ENCODE measurements around the gene FAM237B. TPM values are rescaled to one million over a fixed set of nuclear protein-coding genes. Genes with fewer than 3 reads are reported as not detected.

The FAM237B gene
- total and polyA plus RNA-seq, 2 of the 4 experiments (the other 2 are of a cell fraction), result not detected

DNA sequence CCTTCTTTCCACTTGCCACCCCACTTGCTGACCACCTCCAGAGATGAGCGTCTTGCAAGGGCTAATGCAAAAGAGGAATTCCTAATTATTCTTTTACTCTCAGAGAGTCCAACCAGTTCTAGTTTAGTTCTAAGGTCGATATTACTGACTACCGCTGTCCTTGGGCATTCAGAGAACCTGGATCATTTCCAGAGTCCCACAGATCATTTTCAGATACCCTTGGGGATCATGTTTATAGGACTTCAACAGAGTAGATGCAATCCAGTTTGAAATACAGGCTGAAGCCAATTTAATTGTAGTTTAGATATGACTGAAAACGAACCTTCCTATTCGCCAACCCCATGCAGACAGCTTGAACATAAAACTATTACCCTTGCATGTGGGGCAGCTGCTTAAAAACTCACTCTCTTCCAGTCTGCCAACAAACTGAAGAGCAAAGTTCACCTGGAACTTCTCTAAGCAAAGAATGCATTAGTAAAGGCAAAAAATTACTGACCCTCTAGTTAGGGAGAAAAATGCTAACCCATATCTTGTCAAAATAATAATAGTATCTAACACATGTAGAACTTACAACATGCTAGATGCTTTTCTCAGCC is 53.7 kb downstream of the FAM237B start:
- Histone ChIP-seq H4K8ac (ENCODE audit: low read depth in 2 of 2, low read length in 2 of 2) (no peak overlapping the region), H3K4me2 (ENCODE audit: low read depth, low read length) (no peak overlapping the region), H3K9me1 (ENCODE audit: insufficient read depth, low read length) (no peaks in the 10 kb centered on the region), H3K4me3 (ENCODE audit: insufficient read depth, low read depth, low read length) (no peak overlapping the region), H2AK9ac (replicated peaks; ENCODE audit: low read depth, low read length, poor library complexity) (no peak overlapping the region), H4K91ac (ENCODE audit: insufficient read depth, low read depth, low read length) (no peak overlapping the region), H4K20me1 (ENCODE audit: insufficient read depth, low read length) (no peaks in the 10 kb centered on the region), H3K9me3 (ENCODE audit: control insufficient read depth, insufficient read depth, low read length) (no peaks in the 10 kb centered on the region), H4K5ac (ENCODE audit: low read depth, low read length) (no peak overlapping the region), H3K9ac (ENCODE audit: low read depth, low read length) (no peak overlapping the region), H3K56ac (ENCODE audit: extremely low read depth, insufficient read depth, low read length) (no peak overlapping the region), H3K4me1 (ENCODE audit: control insufficient read depth, insufficient read depth, low read length) (no peaks in the 10 kb centered on the region), H3K79me1 (ENCODE audit: low read depth in 1 of 2, low read length in 2 of 2) (no peaks in the 10 kb centered on the region), H3K27ac (ENCODE audit: insufficient read depth, low read length) (no peak overlapping the region), H3K36me3 (ENCODE audit: control insufficient read depth, insufficient read depth, low read length) (no peaks in the 10 kb centered on the region), H2AFZ (replicated peaks; ENCODE audit: low read length, poor library complexity) (no peak overlapping the region), H3K27me3 (ENCODE audit: control insufficient read depth, insufficient read depth, low read length) (no peaks in the 10 kb centered on the region), H2BK120ac (ENCODE audit: low read depth, low read length) (no peak overlapping the region), H3K14ac (replicated peaks; ENCODE audit: low read depth, low read length) (no peak overlapping the region), H2BK5ac (ENCODE audit: low read depth, low read length, poor library complexity, severe bottlenecking) (no peak overlapping the region), H2BK20ac (ENCODE audit: low read depth, low read length) (no peak overlapping the region), H3K18ac (ENCODE audit: low read depth, low read length) (no peak overlapping the region), H2AK5ac (ENCODE audit: low read depth, low read length) (no peak overlapping the region), H3K4ac (ENCODE audit: low read depth, low read length) (no peak overlapping the region), H2BK15ac (ENCODE audit: low read depth, low read length) (no peak overlapping the region), H3K23ac (ENCODE audit: low read depth, low read length) (no peak overlapping the region)
- no peak for DNase-seq
- BruUV-seq (replicated peaks), result no TSS peak
- ChIA-PET POLR2A (ENCODE audit: unreplicated experiment) (no interaction called here), CTCF (interaction anchor here (1.3 kb wide), 1 partner anchor 114 kb away, joined by 3 read pairs; the partner anchor contains the start of gene STEAP1)
- ATAC-seq (ENCODE audit: low read depth), result no peak
- TF ChIP-seq RFX5 (IDR thresholded peaks at IDR 0.05; ENCODE audit: low read depth, low read length) (no peak), FOS (IDR thresholded peaks at IDR 0.05; ENCODE audit: low read depth, low read length) (no peak), NFE2L2 (IDR thresholded peaks at IDR 0.05; ENCODE audit: low read depth, low read length) (no peak), RAD21 (IDR thresholded peaks at IDR 0.05; ENCODE audit: low read length) (no peak), MAZ (IDR thresholded peaks at IDR 0.05; ENCODE audit: borderline replicate concordance, low read depth, low read length) (no peak), BHLHE40 (IDR thresholded peaks at IDR 0.05; ENCODE audit: low read depth, low read length) (no peak), RCOR1 (IDR thresholded peaks at IDR 0.05; ENCODE audit: insufficient replicate concordance, low read length) (no peak), MAFK (IDR thresholded peaks at IDR 0.05; ENCODE audit: low read depth, low read length) (no peak), CHD1 (IDR thresholded peaks at IDR 0.05; ENCODE audit: low read depth, low read length) (no peak), MXI1 (IDR thresholded peaks at IDR 0.05; ENCODE audit: borderline replicate concordance, low read depth, low read length) (no peak), POLR2A (IDR thresholded peaks at IDR 0.05; ENCODE audit: low read depth, low read length) (no peak), SMC3 (IDR thresholded peaks at IDR 0.05; ENCODE audit: low read depth, low read length) (no peak), CEBPB (IDR thresholded peaks at IDR 0.05; ENCODE audit: low read depth, low read length) (no peak)
- TF ChIP-seq, protein P1, sequence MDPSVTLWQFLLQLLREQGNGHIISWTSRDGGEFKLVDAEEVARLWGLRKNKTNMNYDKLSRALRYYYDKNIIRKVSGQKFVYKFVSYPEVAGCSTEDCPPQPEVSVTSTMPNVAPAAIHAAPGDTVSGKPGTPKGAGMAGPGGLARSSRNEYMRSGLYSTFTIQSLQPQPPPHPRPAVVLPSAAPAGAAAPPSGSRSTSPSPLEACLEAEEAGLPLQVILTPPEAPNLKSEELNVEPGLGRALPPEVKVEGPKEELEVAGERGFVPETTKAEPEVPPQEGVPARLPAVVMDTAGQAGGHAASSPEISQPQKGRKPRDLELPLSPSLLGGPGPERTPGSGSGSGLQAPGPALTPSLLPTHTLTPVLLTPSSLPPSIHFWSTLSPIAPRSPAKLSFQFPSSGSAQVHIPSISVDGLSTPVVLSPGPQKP (IDR thresholded peaks at IDR 0.05; ENCODE audit: borderline replicate concordance, low read depth, low read length), result no peak
- TF ChIP-seq, protein P2, sequence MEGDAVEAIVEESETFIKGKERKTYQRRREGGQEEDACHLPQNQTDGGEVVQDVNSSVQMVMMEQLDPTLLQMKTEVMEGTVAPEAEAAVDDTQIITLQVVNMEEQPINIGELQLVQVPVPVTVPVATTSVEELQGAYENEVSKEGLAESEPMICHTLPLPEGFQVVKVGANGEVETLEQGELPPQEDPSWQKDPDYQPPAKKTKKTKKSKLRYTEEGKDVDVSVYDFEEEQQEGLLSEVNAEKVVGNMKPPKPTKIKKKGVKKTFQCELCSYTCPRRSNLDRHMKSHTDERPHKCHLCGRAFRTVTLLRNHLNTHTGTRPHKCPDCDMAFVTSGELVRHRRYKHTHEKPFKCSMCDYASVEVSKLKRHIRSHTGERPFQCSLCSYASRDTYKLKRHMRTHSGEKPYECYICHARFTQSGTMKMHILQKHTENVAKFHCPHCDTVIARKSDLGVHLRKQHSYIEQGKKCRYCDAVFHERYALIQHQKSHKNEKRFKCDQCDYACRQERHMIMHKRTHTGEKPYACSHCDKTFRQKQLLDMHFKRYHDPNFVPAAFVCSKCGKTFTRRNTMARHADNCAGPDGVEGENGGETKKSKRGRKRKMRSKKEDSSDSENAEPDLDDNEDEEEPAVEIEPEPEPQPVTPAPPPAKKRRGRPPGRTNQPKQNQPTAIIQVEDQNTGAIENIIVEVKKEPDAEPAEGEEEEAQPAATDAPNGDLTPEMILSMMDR (conservative IDR thresholded peaks at IDR 0.05; ENCODE audit: low read depth, low read length), result no peak
- TF ChIP-seq, protein P3, sequence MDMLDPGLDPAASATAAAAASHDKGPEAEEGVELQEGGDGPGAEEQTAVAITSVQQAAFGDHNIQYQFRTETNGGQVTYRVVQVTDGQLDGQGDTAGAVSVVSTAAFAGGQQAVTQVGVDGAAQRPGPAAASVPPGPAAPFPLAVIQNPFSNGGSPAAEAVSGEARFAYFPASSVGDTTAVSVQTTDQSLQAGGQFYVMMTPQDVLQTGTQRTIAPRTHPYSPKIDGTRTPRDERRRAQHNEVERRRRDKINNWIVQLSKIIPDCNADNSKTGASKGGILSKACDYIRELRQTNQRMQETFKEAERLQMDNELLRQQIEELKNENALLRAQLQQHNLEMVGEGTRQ (IDR thresholded peaks at IDR 0.05; ENCODE audit: low read depth, low read length), result no peak
- intact Hi-C loops (cut with micrococcal nuclease) (no loop called here), dilution Hi-C loops (cut with HindIII; ENCODE audit: low sequenced_read_pairs, unreplicated experiment) (no loop called here), in situ Hi-C loops (cut with MboI; ENCODE audit: low sequenced_read_pairs) (loop anchor here (10.0 kb wide), 1 partner anchor 103 kb away; no protein-coding TSS in a partner anchor)
- 100% methylated on average over 1 of the region's 5 CpGs; no CpG with 5 or more reads in 1 of the 2 experiments for WGBS, 2 experiments (ENCODE audit: extremely low coverage in 2 of 2, insufficient read length in 1 of 2)
